Measurements from ENCODE around the gene RHBDF2. TPM values are rescaled to one million over a fixed set of nuclear protein-coding genes. Genes with fewer than 3 reads are reported as not detected.

RHBDF2 gene
- polyA plus RNA-seq, 4 donors: 4.8 to 9.2 (median 7.7) TPM

DNA sequence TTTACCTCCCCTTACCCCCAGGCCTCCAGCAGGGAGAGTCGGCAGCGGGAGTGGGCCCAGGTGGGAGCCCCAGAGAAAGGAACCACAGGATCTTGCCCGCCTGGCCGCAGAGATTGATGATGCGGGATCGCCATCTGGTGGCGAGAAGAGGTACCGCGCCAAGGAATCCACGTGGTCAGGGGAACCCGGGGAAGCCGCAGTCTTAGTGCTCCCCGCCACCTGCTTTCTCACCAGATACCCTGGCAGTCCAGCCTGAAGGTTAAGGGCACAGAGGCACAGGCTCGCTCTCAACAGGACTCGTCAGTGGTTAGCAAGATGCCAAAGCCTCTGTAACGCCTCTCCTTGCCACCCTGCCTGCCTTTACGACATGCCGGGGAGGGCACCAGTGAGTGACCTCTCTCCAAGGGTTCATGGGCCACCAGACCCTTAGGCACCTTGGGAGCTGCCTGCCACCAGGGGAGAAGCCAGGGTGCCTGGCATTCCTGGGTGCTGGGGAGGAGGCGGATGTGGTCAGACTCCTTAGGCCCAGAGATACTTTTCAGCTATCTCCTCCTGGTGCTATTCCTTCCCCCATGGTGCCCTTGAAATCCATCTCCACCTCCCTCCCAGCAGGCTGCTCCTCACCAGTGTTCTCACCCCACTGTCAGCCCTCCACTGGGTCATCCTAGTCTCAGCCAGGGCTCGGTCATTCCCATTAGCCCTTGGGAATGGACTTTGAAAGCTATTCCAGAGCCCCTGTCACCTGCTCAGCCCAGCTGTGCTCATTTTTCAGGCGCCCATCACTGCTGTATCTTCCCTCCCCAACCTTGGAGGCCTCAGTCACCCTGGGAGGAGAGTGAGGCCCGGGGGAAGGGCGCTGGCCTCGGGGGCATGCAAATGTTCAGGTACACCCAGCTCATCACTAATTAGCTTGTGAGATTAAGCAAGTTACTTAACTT lies 5.5 kb upstream of the RHBDF2 start:
- no peak for DNase-seq (ENCODE audit: low read depth in 4 of 4, low spot score in 2 of 4)

DNA sequence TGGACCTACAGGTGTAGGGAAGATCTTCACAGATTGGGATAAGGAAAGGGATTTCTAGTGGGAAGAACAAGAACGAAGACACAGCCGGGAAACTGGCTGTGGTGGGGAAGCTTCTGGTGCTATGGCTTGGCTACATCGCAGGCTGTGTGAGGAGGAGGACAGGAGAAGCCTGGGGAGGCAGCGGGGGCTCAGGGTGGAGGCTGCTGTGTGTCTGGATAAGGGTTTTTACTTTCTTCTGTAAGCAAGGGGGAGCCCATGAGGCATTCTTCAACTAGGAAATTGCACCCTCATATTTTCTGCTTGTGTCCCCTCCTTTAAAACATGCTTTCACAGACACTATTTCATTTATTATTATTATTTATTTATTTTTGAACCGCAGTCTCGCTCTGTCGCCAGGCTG lies 2.9 kb upstream of the RHBDF2 start:
- no peak for DNase-seq (ENCODE audit: low read depth in 4 of 4, low spot score in 2 of 4)

DNA sequence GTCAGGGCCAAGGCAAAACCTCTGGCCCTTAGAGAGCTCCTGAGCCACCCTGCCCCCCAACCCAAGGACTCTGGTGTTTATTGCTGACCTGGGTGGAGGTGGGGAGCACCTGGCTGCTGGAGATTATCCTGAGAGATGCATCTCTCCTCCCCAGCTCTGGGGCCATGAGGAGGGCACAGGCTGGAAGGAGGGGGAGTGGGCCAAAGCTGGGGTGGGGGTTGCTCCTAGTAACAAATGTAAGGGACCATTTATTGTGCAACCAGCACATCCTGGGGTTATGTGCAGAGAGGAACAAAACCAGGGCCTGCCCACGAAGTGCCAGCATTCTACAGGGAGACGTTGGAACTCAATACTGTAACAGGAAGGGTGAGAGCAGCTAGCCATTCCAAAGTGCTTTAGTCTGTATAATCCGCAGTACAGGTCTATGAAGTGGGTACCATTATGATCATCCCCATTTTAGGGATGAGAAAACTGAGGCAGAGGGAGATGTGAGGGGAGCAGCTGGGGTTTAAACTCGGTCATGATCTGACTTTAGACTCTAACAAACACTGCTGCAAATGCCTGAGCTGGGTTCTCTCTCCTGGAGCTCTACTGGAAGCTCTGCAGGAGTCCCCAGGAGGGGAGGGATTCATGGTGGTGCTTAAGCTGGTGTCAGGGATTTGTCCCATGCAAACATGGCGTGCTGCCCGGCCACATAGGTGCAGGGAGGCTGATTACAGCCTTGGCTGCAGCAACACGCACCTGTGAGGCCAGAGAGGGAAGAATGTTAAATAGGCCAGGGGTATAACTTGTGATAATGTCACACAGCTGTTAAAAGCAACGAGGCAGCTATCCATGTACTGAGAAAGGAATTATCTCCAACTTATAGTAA lies 1.4 kb upstream of the RHBDF2 start:
- DNase-seq (ENCODE audit: low read depth in 4 of 4, low spot score in 2 of 4): no peak

DNA sequence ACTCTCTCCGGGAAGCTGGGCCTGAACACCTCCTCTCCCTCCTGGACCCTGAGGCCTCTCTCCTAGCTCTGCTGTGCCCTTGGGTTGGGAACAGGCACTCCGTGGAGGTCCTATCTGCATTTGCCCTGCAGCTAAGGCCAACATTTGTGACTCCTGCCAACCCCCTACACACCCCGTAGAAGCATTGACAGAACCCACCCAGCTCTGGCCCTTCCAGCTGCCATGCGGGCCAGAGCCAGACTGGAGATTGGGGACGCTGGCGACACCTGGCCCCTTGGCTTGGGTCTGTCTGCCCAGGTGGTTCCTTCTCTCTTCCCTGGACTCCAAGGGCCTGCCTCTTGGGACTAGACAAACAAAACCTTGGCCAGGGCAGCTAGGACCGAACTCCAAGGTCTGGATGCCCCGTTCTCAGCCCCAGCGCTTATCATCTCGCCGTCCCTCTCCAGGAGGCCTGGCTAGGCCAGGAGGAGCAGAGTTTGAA lies 644 bp upstream of the RHBDF2 start:
- DNase-seq (ENCODE audit: low read depth in 4 of 4, low spot score in 2 of 4): no peak

DNA sequence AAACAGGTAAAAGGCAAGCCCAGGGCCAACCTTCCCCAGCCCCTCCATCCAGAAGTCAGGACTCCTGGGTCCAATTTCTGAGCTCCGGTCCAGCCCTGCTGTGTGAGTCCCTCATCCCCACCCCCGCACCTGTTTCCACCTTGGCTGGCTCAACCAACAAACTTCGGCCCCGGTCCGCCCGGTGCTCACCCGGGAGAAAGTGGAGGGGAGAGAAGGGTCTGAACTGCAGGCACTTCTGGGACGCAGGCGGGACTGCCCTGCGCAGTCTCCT lies 541 bp downstream of the RHBDF2 start:
- DNase-seq (ENCODE audit: low read depth in 4 of 4, low spot score in 2 of 4): no peak

DNA sequence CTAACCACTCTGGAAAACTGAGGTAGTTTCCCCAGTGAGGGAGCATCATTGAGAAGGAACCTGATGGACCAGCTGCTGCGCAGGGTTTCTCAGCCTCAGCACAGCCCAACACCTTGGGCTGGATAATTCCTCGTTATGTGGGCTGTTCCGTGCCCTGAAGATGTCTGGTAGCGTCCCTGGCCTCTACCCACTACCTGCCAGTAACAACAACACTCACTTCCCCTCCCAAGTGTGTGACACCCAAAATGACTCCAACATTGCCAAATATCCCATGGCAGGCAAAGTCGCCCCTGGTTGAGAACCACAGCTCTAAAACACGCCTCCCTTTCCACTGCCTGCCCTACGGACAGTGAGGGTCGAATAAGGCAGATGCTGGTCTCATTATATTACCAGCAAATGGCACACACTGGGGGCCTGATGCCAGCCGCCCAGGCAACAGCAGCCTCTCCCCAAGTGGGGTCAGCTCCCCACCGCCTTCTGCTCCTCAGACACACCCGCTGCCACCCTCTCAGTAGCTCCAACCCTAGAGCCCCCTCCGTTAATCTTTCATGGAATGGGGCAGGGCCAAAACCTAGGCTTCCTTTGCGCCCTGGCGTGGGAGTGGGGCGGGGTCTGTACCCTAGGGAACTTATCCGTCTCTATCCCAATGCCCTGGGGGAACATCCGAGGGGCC lies 1.0 kb downstream of the RHBDF2 start:
- DNase-seq (ENCODE audit: low read depth in 4 of 4, low spot score in 2 of 4): no peak

DNA sequence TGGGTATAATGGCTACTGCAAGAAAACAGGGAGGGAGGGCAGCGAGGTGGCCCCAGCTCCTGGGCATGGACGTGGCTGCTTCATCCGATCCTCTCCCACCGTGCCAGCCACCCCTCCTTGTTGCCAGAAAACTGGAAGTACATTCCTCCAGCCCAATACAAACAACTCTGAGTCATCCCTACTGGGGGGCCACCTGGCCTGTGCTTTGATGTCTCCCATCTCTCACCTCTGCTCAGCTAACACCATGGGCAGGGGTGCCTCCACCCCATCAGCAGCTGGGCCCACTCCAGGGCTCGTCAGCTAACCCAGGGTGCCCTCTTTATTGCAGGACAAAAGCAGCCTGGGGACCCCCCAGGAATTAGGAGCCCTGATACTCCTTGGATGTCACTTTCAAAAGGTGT lies 2.0 kb downstream of the RHBDF2 start:
- no peak for DNase-seq (ENCODE audit: low read depth in 4 of 4, low spot score in 2 of 4)

DNA sequence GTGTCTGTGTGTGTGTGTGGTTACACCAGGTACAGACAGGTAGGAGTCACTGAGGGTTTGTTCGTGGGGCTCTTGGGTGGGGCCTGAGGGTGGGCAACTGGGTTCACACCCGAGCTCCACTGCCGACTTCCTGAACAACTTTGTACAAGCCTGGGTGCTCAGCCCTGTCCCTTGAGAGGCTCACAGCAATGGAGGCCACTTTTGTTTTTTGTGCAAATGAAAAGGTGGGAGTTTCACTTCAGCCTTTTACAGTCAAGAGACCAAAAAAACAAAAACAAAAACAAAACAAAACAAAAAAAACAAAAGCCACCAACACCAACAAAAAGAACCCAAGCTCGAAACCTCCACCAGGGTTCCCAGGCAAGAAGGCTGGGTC lies 2.4 kb downstream of the RHBDF2 start:
- DNase-seq (ENCODE audit: low read depth in 4 of 4, low spot score in 2 of 4): no peak

DNA sequence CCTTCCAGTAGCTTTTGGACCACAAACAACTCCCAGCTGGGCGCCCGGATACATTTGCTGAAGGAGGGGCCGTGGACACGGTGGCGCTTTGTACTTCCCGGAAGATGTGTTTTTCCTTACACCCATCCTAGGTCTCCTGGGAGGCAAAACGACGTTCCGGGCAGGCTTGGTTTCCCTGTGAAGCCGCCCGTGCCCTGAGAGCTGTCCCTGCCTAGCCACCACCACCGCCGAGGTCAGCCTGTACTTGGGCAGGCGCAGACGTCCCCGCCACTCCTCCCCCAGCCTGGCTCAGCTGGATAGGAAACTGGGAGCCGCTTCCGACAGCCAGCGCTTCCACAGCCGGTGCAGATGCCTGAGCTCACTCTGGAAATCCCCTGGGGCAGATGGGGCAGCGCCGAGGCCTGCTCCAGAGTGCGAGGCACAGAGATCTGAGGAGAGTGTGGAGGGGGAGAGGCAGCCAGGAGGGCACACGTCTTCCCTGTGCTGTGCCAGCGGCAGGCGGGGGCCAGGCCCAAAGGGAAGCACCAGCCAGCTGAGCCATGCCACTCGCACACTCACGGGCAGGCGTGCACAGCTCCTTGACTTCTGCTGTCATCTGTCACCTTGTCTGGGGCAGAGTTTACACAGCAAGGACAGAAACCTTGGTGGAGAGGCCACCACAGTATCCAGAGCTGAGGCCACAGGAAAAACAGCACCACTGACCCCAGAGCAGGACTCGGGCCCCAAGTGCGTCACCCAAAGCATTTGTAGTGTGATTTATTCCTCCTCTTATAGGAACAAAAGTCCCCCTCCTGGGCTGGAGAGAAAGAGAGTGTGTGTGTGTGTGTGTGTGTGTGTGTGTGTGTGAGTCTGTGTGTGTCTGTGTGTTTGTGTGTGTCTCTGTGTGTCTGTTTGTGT lies 3.0 kb downstream of the RHBDF2 start:
- no peak for DNase-seq (ENCODE audit: low read depth in 4 of 4, low spot score in 2 of 4)

DNA sequence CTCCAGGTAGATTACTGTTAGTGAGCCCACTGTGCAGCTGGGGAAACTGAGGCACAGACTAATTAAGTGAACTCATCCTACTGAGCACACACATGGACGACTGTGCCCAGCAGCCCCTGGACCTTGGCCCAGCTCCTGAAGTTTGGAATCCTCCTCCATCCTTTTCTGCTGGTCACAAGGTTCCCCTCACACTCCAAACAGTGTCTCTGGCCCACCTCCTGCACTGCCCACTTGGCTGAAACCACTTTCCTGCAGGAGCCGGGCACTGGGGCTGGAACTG lies 3.6 kb downstream of the RHBDF2 start:
- DNase-seq (ENCODE audit: low read depth in 4 of 4, low spot score in 2 of 4): no peak

DNA sequence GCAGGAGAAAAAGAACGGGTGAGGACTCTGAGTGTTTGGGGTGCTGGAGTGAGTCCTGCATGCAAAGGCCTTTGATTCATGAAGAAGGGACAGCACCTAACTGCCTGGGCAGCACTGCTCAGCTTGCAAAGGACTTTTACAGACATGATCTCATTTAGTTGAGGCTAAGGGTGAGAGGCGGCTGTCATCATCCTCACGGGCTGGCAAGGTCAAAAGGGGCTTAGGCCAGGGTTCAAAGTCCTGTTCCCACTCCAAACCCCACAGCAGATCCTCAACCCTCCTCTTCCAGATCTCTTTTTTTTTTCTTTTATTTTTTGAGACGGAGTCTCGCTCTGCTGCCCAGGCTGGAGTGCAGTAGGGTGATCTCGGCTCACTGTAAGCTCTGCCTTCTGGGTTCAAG lies 4.8 kb downstream of the RHBDF2 start:
- no peak for DNase-seq (ENCODE audit: low read depth in 4 of 4, low spot score in 2 of 4)

DNA sequence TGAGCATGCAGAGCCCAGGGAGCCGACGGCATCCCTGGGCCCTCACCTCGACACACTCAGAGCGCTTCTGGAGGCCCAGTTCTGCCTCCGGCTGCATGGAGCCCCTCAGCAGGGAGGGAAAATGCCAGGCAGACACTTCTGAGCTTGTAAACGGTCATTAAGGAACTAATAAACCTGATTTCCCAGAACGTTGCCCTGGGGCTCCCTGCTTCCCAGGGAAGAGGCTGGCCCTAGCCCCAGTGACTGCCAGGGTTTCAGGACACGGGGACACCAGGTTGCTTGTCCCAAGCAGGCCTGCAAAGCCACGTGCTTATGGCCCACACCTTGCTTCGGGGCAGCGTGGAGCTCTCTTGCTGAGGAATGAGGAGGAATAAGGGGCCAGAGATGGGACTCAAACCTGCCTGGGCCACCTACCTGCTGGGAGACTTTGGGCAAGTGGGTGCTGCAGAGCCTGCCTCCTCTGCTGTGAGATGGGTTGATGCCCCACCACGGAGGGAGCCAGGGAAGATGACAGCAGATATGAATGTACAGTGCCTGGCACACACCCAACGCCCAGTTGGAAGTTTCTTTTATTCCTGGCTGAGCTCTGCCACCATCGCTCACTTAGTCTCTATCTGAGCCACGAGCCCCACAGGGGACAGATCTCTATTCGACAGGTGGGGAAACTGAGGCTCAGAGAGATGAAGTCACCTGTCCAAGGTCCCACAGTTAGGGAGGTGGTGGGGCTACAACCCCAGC lies 5.4 kb downstream of the RHBDF2 start:
- DNase-seq (ENCODE audit: low read depth in 4 of 4, low spot score in 2 of 4): no peak

DNA sequence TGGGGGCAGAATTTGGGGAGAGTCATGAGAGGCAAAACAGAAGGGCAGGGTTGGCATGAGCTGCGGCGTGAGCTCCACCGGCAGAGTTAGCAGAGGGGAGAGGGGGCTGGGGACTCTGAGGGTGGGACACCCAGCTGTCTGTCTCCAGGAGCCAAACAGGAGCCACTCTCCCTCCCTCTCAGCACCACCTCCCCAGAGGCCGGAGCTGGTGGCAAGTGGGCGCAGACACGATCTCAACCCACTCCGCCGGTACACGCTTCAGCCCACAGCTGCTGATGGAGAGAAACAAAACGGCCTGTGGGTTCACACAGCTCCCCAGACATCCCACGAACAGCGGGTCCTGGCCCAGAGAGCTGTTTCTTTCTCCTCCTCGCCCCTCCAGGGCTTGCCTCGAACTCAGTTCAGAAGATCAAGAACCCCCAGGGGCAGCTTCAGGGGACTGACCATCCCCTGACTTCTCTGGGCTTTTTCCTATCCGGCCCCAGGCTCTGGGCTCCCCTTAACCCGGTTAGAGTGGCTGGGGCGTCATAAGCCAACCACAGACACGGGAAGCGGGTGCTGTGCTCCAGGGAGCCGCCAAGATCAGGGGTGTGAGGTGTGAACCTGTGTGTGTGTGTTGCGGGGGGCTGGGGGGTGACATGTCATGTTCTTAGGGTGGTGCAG lies 7.6 kb downstream of the RHBDF2 start:
- no peak for DNase-seq (ENCODE audit: low read depth in 4 of 4, low spot score in 2 of 4)

DNA sequence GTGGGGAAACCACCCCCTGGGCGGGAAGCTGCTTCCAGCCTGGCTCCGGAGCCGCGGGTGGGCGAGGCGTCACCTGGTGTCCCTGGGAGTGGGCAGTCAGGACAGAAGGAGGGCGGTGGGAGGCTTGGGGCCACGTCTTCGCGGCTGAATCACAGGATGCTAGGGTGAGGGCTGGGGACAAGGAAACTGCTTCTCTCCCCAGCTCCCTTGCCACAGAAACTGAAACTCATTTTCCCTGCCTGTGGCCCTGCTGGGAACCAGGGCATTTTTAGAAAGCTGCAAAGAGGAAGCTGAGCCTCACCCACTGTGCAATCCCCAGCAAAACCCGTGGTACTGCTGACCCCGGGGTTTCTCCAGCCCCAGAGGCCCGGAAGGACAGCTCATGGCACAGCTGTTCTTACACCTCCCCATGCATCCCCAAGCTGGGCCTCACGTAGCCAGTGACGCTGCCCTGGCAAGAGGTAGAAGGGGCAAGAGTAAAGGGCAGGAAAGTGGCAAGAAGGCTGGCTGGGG lies 8.2 kb downstream of the RHBDF2 start:
- no peak for DNase-seq (ENCODE audit: low read depth in 4 of 4, low spot score in 2 of 4)

DNA sequence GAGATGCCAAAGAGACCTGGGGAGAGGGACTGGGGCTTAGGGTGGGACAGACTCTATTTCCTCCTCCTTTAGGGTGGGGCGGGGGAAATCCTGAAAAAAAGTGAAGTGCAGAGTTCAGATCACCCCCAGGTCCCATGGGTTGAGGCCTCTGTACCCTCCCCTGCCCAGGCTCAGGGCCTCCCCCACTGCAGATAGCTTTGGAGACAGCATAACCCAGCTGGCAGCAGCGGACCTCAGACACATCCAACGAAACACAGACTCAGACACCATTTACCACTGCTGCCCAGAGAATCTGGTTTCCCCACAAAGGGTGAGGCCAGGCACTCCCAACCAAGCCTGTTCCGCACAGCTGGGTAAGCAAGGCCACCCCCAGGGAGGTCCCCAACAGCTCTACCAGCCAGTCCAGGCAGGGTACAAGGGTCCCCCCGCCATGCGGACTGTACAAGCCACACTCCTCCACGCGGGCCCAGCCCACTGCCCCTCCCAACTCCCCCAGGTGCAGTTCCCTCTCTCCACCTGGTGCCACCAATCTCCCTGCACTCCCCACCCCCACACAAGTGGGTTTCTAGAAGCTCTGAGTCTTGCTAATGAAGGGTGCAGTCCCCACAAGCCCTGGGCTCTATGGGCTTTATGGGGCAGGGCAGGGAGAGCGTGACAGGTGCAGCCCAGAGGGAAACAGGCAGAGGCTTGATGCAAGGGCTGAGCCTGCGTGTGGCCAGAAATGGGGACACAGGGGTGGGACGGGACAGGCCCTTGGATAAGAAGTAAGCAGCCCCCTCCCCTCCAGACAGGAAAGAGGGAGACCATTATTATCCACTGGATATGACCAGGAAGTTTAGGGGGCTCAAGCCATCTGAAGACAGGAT lies 8.9 kb downstream of the RHBDF2 start:
- no peak for DNase-seq (ENCODE audit: low read depth in 4 of 4, low spot score in 2 of 4)

DNA sequence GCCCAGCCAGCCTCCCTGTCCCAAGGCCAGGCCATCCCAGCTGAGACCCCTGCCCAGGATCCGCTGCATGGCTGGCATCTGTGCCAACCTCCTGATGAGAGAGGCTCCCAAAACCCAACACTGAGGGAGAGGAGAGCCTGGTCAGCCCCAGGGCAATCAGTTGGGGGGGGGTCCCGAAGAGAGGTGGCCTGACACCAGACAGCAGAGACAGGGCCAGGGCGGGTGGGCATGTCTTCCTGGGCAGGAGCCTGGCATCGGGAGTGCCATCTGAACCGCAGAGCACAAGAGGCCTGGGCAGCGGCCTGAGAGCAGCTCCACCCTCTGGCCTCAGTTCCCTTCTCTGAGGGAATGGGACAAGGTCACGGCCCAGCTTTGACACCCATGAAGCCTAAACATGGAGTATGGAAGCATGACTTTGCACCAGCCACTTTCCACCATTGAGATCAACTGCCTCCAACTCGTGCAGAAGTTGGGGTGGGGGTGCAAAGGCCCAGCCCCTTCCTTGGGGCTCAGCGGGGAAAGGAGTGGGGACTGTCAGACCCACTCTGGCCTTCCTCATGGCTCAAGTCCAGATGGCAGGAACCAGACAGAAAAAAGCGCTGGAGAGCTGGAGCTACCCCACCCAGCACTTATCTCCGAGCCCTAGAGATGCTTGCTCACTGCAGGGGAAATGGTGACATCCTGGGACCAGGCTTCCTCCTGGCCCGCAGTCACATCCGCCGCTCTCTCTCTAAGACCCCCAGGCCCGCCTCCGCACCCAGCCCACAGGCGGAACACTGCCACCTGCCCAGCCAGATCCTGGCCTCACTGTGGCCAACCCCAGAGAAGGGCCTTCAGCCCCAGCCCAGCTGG lies 9.7 kb downstream of the RHBDF2 start:
- no peak for DNase-seq (ENCODE audit: low read depth in 4 of 4, low spot score in 2 of 4)

DNA sequence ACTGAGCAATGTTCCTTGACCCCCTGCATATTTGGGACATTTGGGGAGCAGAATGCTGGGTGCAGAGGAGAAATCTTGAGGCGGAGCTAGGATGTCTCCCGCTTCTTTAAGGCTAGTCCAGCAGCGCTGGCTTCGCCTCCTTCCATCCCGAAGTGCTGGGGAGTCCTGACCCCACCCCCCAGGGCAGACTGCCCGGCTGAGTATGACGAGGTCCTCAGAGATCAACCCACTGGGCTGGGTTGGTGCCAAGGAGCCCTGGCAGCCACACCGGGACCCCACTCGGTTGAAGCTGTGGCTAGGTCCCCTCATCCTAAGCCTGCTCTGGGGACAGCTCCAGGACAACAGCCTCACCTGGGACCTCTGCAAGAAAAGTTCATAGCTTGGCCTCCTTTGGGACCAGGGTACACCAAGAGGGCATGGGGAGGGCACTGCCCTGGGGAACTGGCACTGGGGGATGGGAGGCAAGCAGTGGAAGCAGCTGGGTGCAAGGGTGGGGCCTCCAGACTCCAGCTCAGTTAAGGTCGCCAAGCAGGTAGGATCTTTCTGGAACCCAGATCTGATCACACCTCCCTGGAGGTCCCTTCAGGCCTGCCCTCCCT lies 11.0 kb downstream of the RHBDF2 start:
- no peak for DNase-seq (ENCODE audit: low read depth in 4 of 4, low spot score in 2 of 4)

All from left renal cortex interstitium (tissue), 4 donors.